ENCODE results near the gene MAP4K4. TPM values are rescaled to one million over a fixed set of nuclear protein-coding genes. Genes with fewer than 3 reads are reported as not detected.

The MAP4K4 gene
- total RNA-seq, 1 donor from 2014 or later: 91.9 TPM

DNA sequence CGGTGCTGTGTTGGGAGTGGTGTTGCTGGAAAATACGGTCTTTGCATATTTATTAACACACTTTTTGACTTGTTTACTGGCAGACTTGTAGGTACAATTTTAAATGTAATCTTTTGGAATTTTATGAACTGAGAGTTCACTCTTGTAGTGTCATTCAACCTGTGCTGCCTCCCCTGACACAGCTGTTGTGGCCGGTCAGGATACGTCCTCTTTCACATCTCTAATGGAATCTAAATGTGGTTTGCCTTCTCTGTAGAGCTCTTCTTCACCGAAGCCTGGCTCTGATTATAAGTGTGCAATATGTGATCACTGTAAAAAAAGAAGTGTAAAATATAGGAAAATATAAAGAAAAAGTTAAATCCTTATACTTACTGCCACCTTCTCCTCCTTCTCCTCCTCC, 94.7 kb downstream of the MAP4K4 start:
- Mint-ChIP-seq H3K4me3 (no peak overlapping the region), H3K36me3 (peaks cover 8% of the 10 kb centered on the region), H3K4me1 (peaks cover 35% of the 10 kb centered on the region), H3K27ac (no peak overlapping the region), H3K27me3 (ENCODE audit: insufficient read depth, low read depth) (no peaks in the 10 kb centered on the region), H3K9me3 (no peaks in the 10 kb centered on the region)
- peaks cover 22% of the 10 kb centered on the region for H3K4me1 ChIP-seq
- H3K4me3 ChIP-seq: no peak overlapping the region
- TF ChIP-seq EZH2 (IDR thresholded peaks at IDR 0.05) (no peak), EZH2phosphoT487 (IDR thresholded peaks at IDR 0.05) (no peak)
- peaks cover 89% of the 10 kb centered on the region for H4K20me1 ChIP-seq (ENCODE audit: low read depth)
- H3K27me3 ChIP-seq: no peaks in the 10 kb centered on the region
- H3K36me3 ChIP-seq: no peaks in the 10 kb centered on the region
- no peak for DNase-seq (ENCODE audit: low spot score)
- H2AFZ ChIP-seq (replicated peaks): no peak overlapping the region
- no peak overlapping the region for H3K27ac ChIP-seq
- no peaks in the 10 kb centered on the region for H3K9me3 ChIP-seq (ENCODE audit: low read depth)
- no peak overlapping the region for H3K9ac ChIP-seq
- H3F3A ChIP-seq (ENCODE audit: low read depth): peaks cover 32% of the 10 kb centered on the region
- no peak overlapping the region for H3K4me2 ChIP-seq
- H3K79me2 ChIP-seq (ENCODE audit: low read depth): peaks cover 97% of the 10 kb centered on the region

GRCh38 chr2:101793277-101793969, 95.9 kb downstream of the MAP4K4 start:
- Histone ChIP-seq H3K9me3 (ENCODE audit: low read depth) (no peaks in the 10 kb centered on the region), H3K4me3 (no peak overlapping the region), H3F3A (ENCODE audit: low read depth) (peaks cover 32% of the 10 kb centered on the region), H3K27me3 (no peaks in the 10 kb centered on the region), H3K36me3 (no peaks in the 10 kb centered on the region), H2AFZ (replicated peaks) (no peak overlapping the region), H3K79me2 (ENCODE audit: low read depth) (peaks cover 97% of the 10 kb centered on the region), H3K9ac (no peak overlapping the region), H3K4me1 (peaks cover 24% of the 10 kb centered on the region), H3K27ac (peak overlapping the region; percentile 76), H4K20me1 (ENCODE audit: low read depth) (peaks cover 89% of the 10 kb centered on the region), H3K4me2 (peak overlapping the region; percentile 47)
- Mint-ChIP-seq H3K36me3 (peaks cover 8% of the 10 kb centered on the region), H3K4me1 (peaks cover 32% of the 10 kb centered on the region), H3K27me3 (ENCODE audit: insufficient read depth, low read depth) (no peaks in the 10 kb centered on the region), H3K4me3 (no peak overlapping the region), H3K27ac (peak overlapping the region; percentile 70), H3K9me3 (no peaks in the 10 kb centered on the region)
- peak; percentile 76 for DNase-seq (ENCODE audit: low spot score)
- TF ChIP-seq, protein P1, sequence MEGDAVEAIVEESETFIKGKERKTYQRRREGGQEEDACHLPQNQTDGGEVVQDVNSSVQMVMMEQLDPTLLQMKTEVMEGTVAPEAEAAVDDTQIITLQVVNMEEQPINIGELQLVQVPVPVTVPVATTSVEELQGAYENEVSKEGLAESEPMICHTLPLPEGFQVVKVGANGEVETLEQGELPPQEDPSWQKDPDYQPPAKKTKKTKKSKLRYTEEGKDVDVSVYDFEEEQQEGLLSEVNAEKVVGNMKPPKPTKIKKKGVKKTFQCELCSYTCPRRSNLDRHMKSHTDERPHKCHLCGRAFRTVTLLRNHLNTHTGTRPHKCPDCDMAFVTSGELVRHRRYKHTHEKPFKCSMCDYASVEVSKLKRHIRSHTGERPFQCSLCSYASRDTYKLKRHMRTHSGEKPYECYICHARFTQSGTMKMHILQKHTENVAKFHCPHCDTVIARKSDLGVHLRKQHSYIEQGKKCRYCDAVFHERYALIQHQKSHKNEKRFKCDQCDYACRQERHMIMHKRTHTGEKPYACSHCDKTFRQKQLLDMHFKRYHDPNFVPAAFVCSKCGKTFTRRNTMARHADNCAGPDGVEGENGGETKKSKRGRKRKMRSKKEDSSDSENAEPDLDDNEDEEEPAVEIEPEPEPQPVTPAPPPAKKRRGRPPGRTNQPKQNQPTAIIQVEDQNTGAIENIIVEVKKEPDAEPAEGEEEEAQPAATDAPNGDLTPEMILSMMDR (IDR thresholded peaks at IDR 0.05): peak; percentile 50
- TF ChIP-seq EZH2phosphoT487 (IDR thresholded peaks at IDR 0.05): no peak

DNA sequence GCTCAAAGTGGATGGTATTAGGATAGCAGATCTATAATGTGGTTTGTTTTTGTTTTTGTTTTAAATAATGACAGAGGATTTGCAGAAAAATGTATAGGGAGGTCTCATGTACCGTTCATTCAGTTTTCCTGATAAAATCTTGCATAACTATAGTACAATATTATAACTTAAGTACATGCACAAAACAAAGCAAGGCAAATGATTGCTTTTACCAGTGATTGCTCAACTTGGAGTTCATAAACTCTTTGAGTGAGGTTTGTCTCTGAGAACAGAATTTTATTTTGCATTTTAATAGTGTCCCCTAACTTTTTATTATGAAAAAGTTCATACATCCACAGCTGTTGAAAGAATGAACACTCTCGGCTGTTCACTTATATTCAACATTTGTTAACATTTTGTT, 96.6 kb downstream of the MAP4K4 start:
- H3K27me3 Mint-ChIP-seq (ENCODE audit: insufficient read depth, low read depth): no peaks in the 10 kb centered on the region
- Histone ChIP-seq H2AFZ (replicated peaks) (no peak overlapping the region), H3K4me1 (peaks cover 24% of the 10 kb centered on the region), H3K27ac (no peak overlapping the region), H3K9ac (no peak overlapping the region), H3K36me3 (no peaks in the 10 kb centered on the region), H3F3A (ENCODE audit: low read depth) (peaks cover 32% of the 10 kb centered on the region), H3K79me2 (ENCODE audit: low read depth) (peaks cover 97% of the 10 kb centered on the region), H3K4me2 (peak overlapping the region; percentile 47), H3K9me3 (ENCODE audit: low read depth) (no peaks in the 10 kb centered on the region), H3K4me3 (no peak overlapping the region), H3K27me3 (no peaks in the 10 kb centered on the region), H4K20me1 (ENCODE audit: low read depth) (peaks cover 87% of the 10 kb centered on the region)
- H3K4me3 Mint-ChIP-seq: no peak overlapping the region
- H3K36me3 Mint-ChIP-seq: peaks cover 8% of the 10 kb centered on the region
- peak overlapping the region; percentile 70 for H3K27ac Mint-ChIP-seq
- H3K9me3 Mint-ChIP-seq: no peaks in the 10 kb centered on the region
- DNase-seq (ENCODE audit: low spot score): no peak
- peaks cover 25% of the 10 kb centered on the region for H3K4me1 Mint-ChIP-seq
- no peak for TF ChIP-seq EZH2phosphoT487 (IDR thresholded peaks at IDR 0.05)
- TF ChIP-seq, protein P1 (IDR thresholded peaks at IDR 0.05): no peak

DNA sequence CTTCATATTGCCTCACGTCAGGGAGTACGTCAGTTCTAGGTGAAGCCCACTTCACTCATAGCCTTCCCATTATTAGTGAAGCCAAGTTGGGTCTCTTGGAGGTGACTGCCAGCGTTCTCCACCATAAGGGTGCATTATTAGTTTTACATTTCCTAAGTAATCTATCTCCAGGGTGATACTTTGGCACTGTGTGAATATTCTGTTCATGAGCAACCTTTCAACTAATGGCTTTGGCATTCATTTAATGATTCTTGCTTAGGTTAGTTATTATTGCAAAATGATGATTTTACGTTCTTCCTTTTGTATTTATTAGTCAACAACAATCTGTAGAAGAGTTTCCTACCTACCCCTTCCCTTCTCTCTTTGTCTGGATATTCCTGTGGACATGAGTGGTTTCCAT, 97.5 kb downstream of the MAP4K4 start:
- no peak overlapping the region for H3K27ac Mint-ChIP-seq
- Histone ChIP-seq H3K27me3 (no peaks in the 10 kb centered on the region), H3K4me2 (no peak overlapping the region), H3K9ac (no peak overlapping the region), H3K4me1 (peaks cover 24% of the 10 kb centered on the region), H3K79me2 (ENCODE audit: low read depth) (peaks cover 97% of the 10 kb centered on the region), H3K36me3 (no peaks in the 10 kb centered on the region), H3K4me3 (no peak overlapping the region), H4K20me1 (ENCODE audit: low read depth) (peaks cover 87% of the 10 kb centered on the region), H3K9me3 (ENCODE audit: low read depth) (no peaks in the 10 kb centered on the region), H3F3A (ENCODE audit: low read depth) (peaks cover 32% of the 10 kb centered on the region), H3K27ac (no peak overlapping the region), H2AFZ (replicated peaks) (no peak overlapping the region)
- DNase-seq (ENCODE audit: low spot score): no peak
- H3K27me3 Mint-ChIP-seq (ENCODE audit: insufficient read depth, low read depth): no peaks in the 10 kb centered on the region
- TF ChIP-seq, protein P1 (IDR thresholded peaks at IDR 0.05): no peak
- TF ChIP-seq EZH2phosphoT487 (IDR thresholded peaks at IDR 0.05) (no peak), EZH2 (IDR thresholded peaks at IDR 0.05) (no peak)
- H3K36me3 Mint-ChIP-seq: peaks cover 8% of the 10 kb centered on the region
- peaks cover 20% of the 10 kb centered on the region for H3K4me1 Mint-ChIP-seq
- no peaks in the 10 kb centered on the region for H3K9me3 Mint-ChIP-seq
- no peak overlapping the region for H3K4me3 Mint-ChIP-seq

Measured in neural progenitor cell (in vitro differentiated cells).